ENCODE results near the gene SPRED1.

DNA sequence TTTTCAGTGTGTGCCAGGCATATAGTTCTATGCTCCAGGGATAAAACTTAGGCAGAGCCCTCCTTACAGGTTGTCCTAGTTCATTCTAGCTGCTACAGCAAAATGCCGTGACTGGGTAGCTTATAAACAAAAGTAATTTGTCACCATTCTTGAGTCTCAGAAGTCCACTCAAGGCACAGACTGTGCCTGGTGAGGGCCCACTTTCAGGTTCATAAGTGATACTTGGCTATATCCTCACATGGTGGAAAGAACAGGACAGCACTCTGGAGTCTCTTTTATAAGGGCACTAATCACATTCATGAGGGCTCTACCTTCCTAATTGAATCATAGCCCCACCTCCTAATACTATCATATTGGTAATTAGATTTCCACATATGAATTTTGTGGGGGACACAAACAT is 80.1 kb downstream of the SPRED1 start:
- TF ChIP-seq EP300 (IDR thresholded peaks at IDR 0.05; ENCODE audit: low read depth): no peak
- no peak for TF ChIP-seq CTCF (IDR thresholded peaks at IDR 0.05)
- TF ChIP-seq POLR2A (IDR thresholded peaks at IDR 0.05): no peak
- no peak for TF ChIP-seq POLR2AphosphoS5 (IDR thresholded peaks at IDR 0.05)
